Measurements from ENCODE around the gene MYRIP. TPM values are rescaled to one million over a fixed set of nuclear protein-coding genes. Genes with fewer than 3 reads are reported as not detected.

MYRIP gene
- total and polyA plus RNA-seq, 2 experiments from 2014 or later: 1.5 to 1.8 TPM

- TF ChIP-seq ETS1 (IDR thresholded peaks at IDR 0.05): no peak
- TF ChIP-seq EZH2 (IDR thresholded peaks at IDR 0.05; ENCODE audit: low read depth, unreplicated experiment): no peak
- no peak for TF ChIP-seq NANOG (IDR thresholded peaks at IDR 0.05; ENCODE audit: borderline replicate concordance)
- no peak for TF ChIP-seq ZNF462 (CRISPR knock-in tag; IDR thresholded peaks at IDR 0.05)
These were observed 292.8 kb downstream of the MYRIP start (continued) for GRCh38 chr3:40102182-40102581.

GRCh38 chr3:40103829-40104228 is 294.4 kb downstream of the MYRIP start:
- no peaks in the 10 kb centered on the region for H3K79me2 ChIP-seq (replicated peaks; ENCODE audit: insufficient read depth)
- no peak overlapping the region for H3K27ac ChIP-seq (ENCODE audit: low read depth)
- ATAC-seq (no peak), DNase-seq (ENCODE audit: low spot score) (no peak)
- Mint-ChIP-seq H3K27ac (no peak overlapping the region), H3K9me3 (peaks cover 6% of the 10 kb centered on the region; the same call in 1 of the 3 replicates), H3K27me3 (ENCODE audit: insufficient read depth, low read depth, poor library complexity) (peaks cover 2% of the 10 kb centered on the region), H3K4me1 (peaks cover 14% of the 10 kb centered on the region), H3K36me3 (ENCODE audit: low read depth) (no peaks in the 10 kb centered on the region), H3K4me3 (no peak overlapping the region)
- H3K4me3 ChIP-seq: no peak overlapping the region
- H3K9me2 ChIP-seq (ENCODE audit: insufficient read depth): no peaks in the 10 kb centered on the region
- H3K4me1 ChIP-seq (ENCODE audit: insufficient read depth): peaks cover 14% of the 10 kb centered on the region; the same call in 1 of the 2 replicates
- H3K4me2 ChIP-seq: no peak overlapping the region
- no peaks in the 10 kb centered on the region for H3K27me3 ChIP-seq (ENCODE audit: insufficient read depth)
- H3K36me3 ChIP-seq (ENCODE audit: insufficient read depth): no peaks in the 10 kb centered on the region
- H2AFZ ChIP-seq: no peak overlapping the region
- H4K20me1 ChIP-seq (replicated peaks; ENCODE audit: insufficient read depth): no peaks in the 10 kb centered on the region
- H3F3A ChIP-seq (replicated peaks; ENCODE audit: low read depth): no peaks in the 10 kb centered on the region
- no peak for TF ChIP-seq ETS1 (IDR thresholded peaks at IDR 0.05)
- no peak for TF ChIP-seq NANOG (IDR thresholded peaks at IDR 0.05; ENCODE audit: borderline replicate concordance)
- no peak for TF ChIP-seq EZH2 (IDR thresholded peaks at IDR 0.05; ENCODE audit: low read depth, unreplicated experiment)
- TF ChIP-seq ZNF331 (CRISPR knock-in tag; IDR thresholded peaks at IDR 0.05; ENCODE audit: low read depth): no peak
- TF ChIP-seq REST (IDR thresholded peaks at IDR 0.05; ENCODE audit: unreplicated experiment): no peak
- TF ChIP-seq STAT1 (IDR thresholded peaks at IDR 0.05; ENCODE audit: unreplicated experiment): no peak
